Psoas muscle (tissue), 8 donors: ENCODE measurements around the gene CYB5R2. TPM values are rescaled to one million over a fixed set of nuclear protein-coding genes. Genes with fewer than 3 reads are reported as not detected.

ENCODE experiments used
- ATAC-seq, 4 donors: fragments of 200-7000 bp; cut with Tn5 transposase; one replicate each; pipeline ENCODE4 v1.9.1; 2020; ENCODE audit warnings: moderate library complexity in 3 of 4, mild to moderate bottlenecking in 2 of 4
- DNase-seq, 2 donors: peaks; one replicate each; pipeline ENCODE4 v3.0.0-alpha.2; 2020
- H3K27ac ChIP-seq: fragments of 200-600 bp; one replicate; pipeline ENCODE4 v1.8.0; 2022
- H3K27me3 ChIP-seq, 3 donors: fragments of 200-600 bp in 1 of 3; one replicate each; pipeline versions ENCODE4 v1.6.1 to v1.8.0; 2013 to 2022; ENCODE audit warnings: low read length in 2 of 3, mild to moderate bottlenecking in 2 of 3, moderate library complexity in 1 of 3; ENCODE audit not compliant: insufficient read depth in 3 of 3
- H3K36me3 ChIP-seq, 2 donors: fragments of 200-600 bp in 1 of 2; one replicate each; pipeline versions ENCODE4 v1.6.1 to v1.8.0; 2013 to 2022; ENCODE audit warnings: low read depth in 1 of 2, mild to moderate bottlenecking in 1 of 2, moderate library complexity in 1 of 2; ENCODE audit not compliant: insufficient read depth in 1 of 2
- H3K4me1 ChIP-seq: fragments of 200-600 bp; one replicate; pipeline ENCODE4 v1.8.0; 2022
- H3K4me3 ChIP-seq: fragments of 200-600 bp; one replicate; pipeline ENCODE4 v1.8.0; 2022; ENCODE audit warnings: mild to moderate bottlenecking
- H3K9me3 ChIP-seq: fragments of 200-600 bp; one replicate; pipeline ENCODE4 v1.8.0; 2022
- CTCF ChIP-seq: fragments of 200-600 bp; IDR thresholded peaks from one replicate; pipeline ENCODE4 v1.8.0; 2022; ENCODE audit warnings: antibody characterized with exemption
- WGBS, 3 donors: extraction: QIAGEN DNeasy Blood & Tissue Kit; methylation state at CpG; one replicate each; pipeline versions ENCODE4 v1.1.6 to v1.1.7; 2013; 5-methylcytosine and 5-hydroxymethylcytosine counted together
- intact Hi-C, 2 donors: fragments of 100-400 bp; cut with DNase I; formaldehyde crosslinking; loops; one replicate each; pipeline versions ENCODE4 v1.11.0 to v1.14.2; 2022
- polyA plus RNA-seq, 3 donors: library from polyadenylated mRNA; stranded (reverse); fragments of 200-250 nt; gene quantifications; one replicate each; pipeline ENCODE4 v1.2.3, GENCODE V29; 2013
- total RNA-seq, 4 donors: library from RNA; stranded (reverse); fragmentation: NEBNext Ultra II Directional in 2 of 4; extraction: Animal tissue kit (Norgen Biotek cat#: 25700) in 2 of 4; gene quantifications; one replicate each; pipeline versions ENCODE4 v1.2.1 to v1.2.4, GENCODE V29; 2021 to 2023
- donor health status: healthy with polysubstance abuse.
- donor health status: DM: no; HTN: no; CAD: no; lungs with moderate emphysema.
- donor health status: Bipolar disorder and iron deficiency.
- donor health status: healthy.
- donor health status: DM: yes; HTN: yes; CAD: no.
- donor health status: DM: no; HTN: no; CAD: no.
- donor health status: DM: no; HTN: no; CAD: no.
- donor health status: DM: yes; HTN: yes; CAD: no.

Gene CYB5R2
- total and polyA plus RNA-seq, 7 donors: 0.40 to 2.0 (median 1.3) TPM

- H3K4me1 ChIP-seq: no peaks in the 10 kb centered on the region
- 94 to 100% (median 95%) methylated on average over 3 of the region's 3 CpGs for WGBS, 3 donors
- ATAC-seq (no peak), DNase-seq (no peak)
- H3K27ac ChIP-seq: no peak overlapping the region
- H3K4me3 ChIP-seq: no peak overlapping the region
- no peaks in the 10 kb centered on the region for H3K9me3 ChIP-seq
- TF ChIP-seq CTCF: no peak
- H3K27me3 ChIP-seq: no peaks in the 10 kb centered on the region
- peaks cover 5 to 87% of the 10 kb centered on the region in 2 donors for H3K36me3 ChIP-seq
- intact Hi-C loops: loop anchor here in 1 of 2 donors (5.0 kb wide), 1 partner anchor 86 kb away; no protein-coding TSS in a partner anchor
These were observed 25.0 kb downstream of the CYB5R2 start for GRCh38 chr11:7648264-7648663.

GRCh38 chr11:7646866-7647265 lies 26.4 kb downstream of the CYB5R2 start:
- no peak for TF ChIP-seq CTCF
- Histone ChIP-seq H3K27me3 (no peaks in the 10 kb centered on the region), H3K4me1 (no peaks in the 10 kb centered on the region), H3K9me3 (no peaks in the 10 kb centered on the region), H3K36me3 (peaks cover 5 to 87% of the 10 kb centered on the region in 2 donors), H3K4me3 (no peak overlapping the region), H3K27ac (no peak overlapping the region)
- 91 to 95% (median 91%) methylated on average over 2 of the region's 2 CpGs for WGBS, 3 donors
- ATAC-seq: no peak
- intact Hi-C loops: loop anchor here in 1 of 2 donors (5.0 kb wide), 1 partner anchor 85 kb away; no protein-coding TSS in a partner anchor
- no peak for DNase-seq

- no peak for TF ChIP-seq CTCF
- 87 to 91% (median 88%) methylated on average over 3 of the region's 3 CpGs for WGBS, 3 donors
- intact Hi-C loops: loop anchor here in 1 of 2 donors (5.0 kb wide), 1 partner anchor 83 kb away; no protein-coding TSS in a partner anchor
- Histone ChIP-seq H3K9me3 (no peaks in the 10 kb centered on the region), H3K36me3 (peaks cover 3 to 87% of the 10 kb centered on the region in 2 donors), H3K4me1 (no peaks in the 10 kb centered on the region), H3K27ac (no peak overlapping the region), H3K27me3 (no peaks in the 10 kb centered on the region), H3K4me3 (no peak overlapping the region)
- DNase-seq (no peak), ATAC-seq (no peak)
These were observed 28.1 kb downstream of the CYB5R2 start for GRCh38 chr11:7645206-7645605.

GRCh38 chr11:7643314-7643713 lies 30.0 kb downstream of the CYB5R2 start:
- H3K9me3 ChIP-seq: no peaks in the 10 kb centered on the region
- TF ChIP-seq CTCF: no peak
- no peaks in the 10 kb centered on the region for H3K4me1 ChIP-seq
- ATAC-seq: no peak
- 79 to 90% (median 82%) methylated on average over 4 of the region's 4 CpGs for whole genome bisulfite sequencing, 3 donors
- no peak for DNase-seq
- no peaks in the 10 kb centered on the region for H3K27me3 ChIP-seq
- H3K27ac ChIP-seq: no peak overlapping the region
- intact Hi-C loops: no loop called here
- H3K4me3 ChIP-seq: no peak overlapping the region
- H3K36me3 ChIP-seq: peaks cover 2 to 86% of the 10 kb centered on the region in 2 donors

- no peaks in the 10 kb centered on the region for H3K4me1 ChIP-seq
- H3K9me3 ChIP-seq: no peaks in the 10 kb centered on the region
- DNase-seq: no peak
- H3K4me3 ChIP-seq: no peak overlapping the region
- ATAC-seq: no peak
- TF ChIP-seq CTCF: no peak
- no peak overlapping the region for H3K27ac ChIP-seq
- intact Hi-C loops: no loop called here
- no peaks in the 10 kb centered on the region for H3K27me3 ChIP-seq
- WGBS, 3 donors: 35 to 67% (median 42%) methylated on average over 4 of the region's 4 CpGs
- H3K36me3 ChIP-seq: peaks cover 2 to 84% of the 10 kb centered on the region in 2 donors
These were observed 30.6 kb downstream of the CYB5R2 start for GRCh38 chr11:7642747-7643146.
